ENCODE results near the gene LCN9. TPM values are rescaled to one million over a fixed set of nuclear protein-coding genes. Genes with fewer than 3 reads are reported as not detected.
"Not testable (repeated sequence)": the region's sequence is repeated elsewhere in the genome, so short reads cannot be mapped to it uniquely, and the experiment has no call there.

LCN9 gene
- total RNA-seq, 1 donor from 2014 or later: not detected

DNA sequence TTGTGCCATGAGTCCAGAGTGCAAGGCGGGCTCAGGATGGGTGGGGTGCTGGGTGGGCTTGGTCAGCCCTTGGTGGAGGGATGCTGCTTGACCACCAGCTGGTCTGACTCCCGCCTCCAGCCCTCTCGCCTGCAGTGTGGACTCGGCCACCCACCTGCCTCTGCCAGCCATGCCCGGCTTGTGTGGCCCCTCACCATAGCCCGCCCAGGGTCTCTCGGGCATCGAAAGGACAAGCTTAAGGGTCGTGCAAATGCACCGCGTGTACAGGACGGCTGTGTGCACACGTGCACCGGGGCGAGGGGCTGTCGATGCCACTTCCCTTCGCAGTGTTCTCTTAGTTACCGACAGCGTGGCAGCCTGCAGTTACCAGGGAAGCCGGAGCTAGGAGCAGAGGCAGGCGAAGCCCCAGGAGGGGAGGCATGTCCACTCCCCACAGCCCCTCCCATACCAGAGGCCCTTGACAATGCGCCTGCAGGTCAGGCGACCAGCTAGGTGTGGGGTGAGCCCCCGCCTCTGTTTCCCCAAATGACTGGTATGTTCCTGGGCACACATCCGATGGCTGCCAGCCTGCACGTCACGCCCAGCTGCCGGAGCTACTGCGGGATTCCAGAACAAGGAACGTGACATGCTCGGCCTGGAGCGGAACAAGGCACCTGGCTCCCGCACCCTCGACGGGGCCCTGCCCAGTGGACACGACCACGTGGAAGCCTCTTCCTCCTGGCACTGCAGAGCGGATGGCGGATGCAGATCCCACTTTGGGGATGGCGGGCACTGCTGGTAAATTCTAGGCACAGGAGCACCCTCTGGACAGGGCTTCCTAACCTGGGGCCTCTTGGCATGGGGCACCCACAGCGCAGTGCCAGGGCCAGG lies 7.8 kb downstream of the LCN9 start:
- no peak overlapping the region for H3K27ac ChIP-seq
- H3K9me3 ChIP-seq: no peaks in the 10 kb centered on the region
- no peaks in the 10 kb centered on the region for H3K36me3 ChIP-seq
- no peak for TF ChIP-seq CTCF (IDR thresholded peaks at IDR 0.05)
- H3K27me3 ChIP-seq: peaks cover 11% of the 10 kb centered on the region
- H3K4me1 ChIP-seq: no peaks in the 10 kb centered on the region
- DNase-seq: peak; percentile 58
- intact Hi-C loops (cut with DNase I): no loop called here
- H3K4me3 ChIP-seq: no peak overlapping the region
- ATAC-seq: no peak

DNA sequence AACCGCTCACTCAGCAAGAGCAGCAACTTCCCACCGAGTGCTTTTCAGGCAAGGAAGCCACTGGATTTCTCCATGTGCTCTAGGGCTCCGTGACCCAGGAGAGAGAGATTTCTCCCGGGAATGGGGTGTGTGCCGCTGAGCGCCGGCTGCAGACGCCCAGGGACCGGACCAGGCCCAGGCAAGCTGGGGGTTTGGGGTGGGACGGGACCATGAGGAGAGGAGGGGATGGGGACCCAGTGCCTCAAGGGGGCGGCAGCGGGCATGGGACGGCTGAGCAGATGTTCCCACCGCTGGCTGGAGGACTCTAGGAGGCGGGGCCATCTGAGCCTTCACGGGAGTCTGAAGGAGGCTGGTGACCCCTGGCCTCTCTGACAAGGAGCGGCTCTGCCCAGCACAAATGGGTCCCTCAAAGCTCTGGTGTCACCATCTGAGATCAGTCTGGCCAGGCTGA lies 8.5 kb downstream of the LCN9 start:
- Histone ChIP-seq H3K4me3 (no peak overlapping the region), H3K4me1 (no peaks in the 10 kb centered on the region), H3K27me3 (peaks cover 8% of the 10 kb centered on the region), H3K9me3 (no peaks in the 10 kb centered on the region), H3K36me3 (no peaks in the 10 kb centered on the region), H3K27ac (no peak overlapping the region)
- intact Hi-C loops (cut with DNase I): no loop called here
- no peak for TF ChIP-seq CTCF (IDR thresholded peaks at IDR 0.05)
- ATAC-seq (no peak), DNase-seq (peak; percentile 51)

DNA sequence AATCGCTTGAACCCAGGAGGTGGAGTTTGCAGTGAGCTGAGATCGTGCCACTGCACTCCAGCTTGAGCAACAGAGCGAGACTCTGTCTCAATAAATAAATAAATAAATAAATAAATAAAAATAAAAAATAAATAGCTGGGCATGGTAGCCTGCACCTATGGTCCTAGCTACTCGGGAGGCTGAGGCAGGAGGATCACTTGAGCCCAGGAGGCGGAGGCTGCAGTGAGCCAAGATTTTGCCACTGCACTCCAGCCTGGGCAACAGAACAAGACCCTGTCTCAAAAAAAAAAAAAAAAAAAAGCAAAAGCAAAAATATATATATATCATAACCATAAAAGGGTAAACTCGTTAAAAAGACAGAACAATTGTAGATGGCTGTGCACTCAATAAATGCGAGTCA lies 9.7 kb downstream of the LCN9 start:
- ATAC-seq; H3K36me3 ChIP-seq; H3K27ac ChIP-seq; intact Hi-C loops (cut with DNase I); DNase-seq; H3K27me3 ChIP-seq; H3K4me1 ChIP-seq; H3K4me3 ChIP-seq; H3K9me3 ChIP-seq: not testable (repeated sequence)

GRCh38 chr9:135673941-135674340 lies 10.8 kb downstream of the LCN9 start:
- Histone ChIP-seq H3K36me3 (no peaks in the 10 kb centered on the region), H3K27ac (no peak overlapping the region), H3K4me3 (no peak overlapping the region), H3K9me3 (no peaks in the 10 kb centered on the region), H3K4me1 (no peaks in the 10 kb centered on the region), H3K27me3 (peaks cover 8% of the 10 kb centered on the region)
- ATAC-seq: no peak
- intact Hi-C loops (cut with DNase I): no loop called here
- no peak for TF ChIP-seq CTCF (IDR thresholded peaks at IDR 0.05)
- DNase-seq: no peak

DNA sequence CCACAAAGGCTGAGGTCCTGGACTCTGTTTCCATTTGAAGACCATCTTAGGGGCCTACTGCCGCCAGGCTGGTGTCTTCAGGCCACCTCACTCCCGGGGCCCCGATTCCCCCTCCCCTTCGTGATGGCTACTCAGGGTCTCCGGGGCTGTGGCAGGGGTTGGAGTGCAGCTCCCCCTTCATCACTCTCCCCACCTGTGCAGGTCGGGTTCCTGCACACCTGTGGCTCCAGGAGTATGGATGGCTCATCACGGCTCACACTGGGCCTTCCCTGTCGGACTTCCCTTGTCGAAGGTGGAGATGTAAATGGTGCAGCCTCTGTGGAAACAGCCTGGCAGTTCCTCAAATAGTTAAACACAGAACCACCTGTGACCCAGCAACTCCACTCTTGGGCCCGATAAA lies 11.9 kb downstream of the LCN9 start:
- no peak for ATAC-seq
- Histone ChIP-seq H3K36me3 (no peaks in the 10 kb centered on the region), H3K27me3 (peaks cover 8% of the 10 kb centered on the region), H3K27ac (no peak overlapping the region), H3K4me3 (no peak overlapping the region), H3K4me1 (no peaks in the 10 kb centered on the region), H3K9me3 (no peaks in the 10 kb centered on the region)
- intact Hi-C loops (cut with DNase I): no loop called here
- no peak for TF ChIP-seq CTCF (IDR thresholded peaks at IDR 0.05)
- DNase-seq: no peak

DNA sequence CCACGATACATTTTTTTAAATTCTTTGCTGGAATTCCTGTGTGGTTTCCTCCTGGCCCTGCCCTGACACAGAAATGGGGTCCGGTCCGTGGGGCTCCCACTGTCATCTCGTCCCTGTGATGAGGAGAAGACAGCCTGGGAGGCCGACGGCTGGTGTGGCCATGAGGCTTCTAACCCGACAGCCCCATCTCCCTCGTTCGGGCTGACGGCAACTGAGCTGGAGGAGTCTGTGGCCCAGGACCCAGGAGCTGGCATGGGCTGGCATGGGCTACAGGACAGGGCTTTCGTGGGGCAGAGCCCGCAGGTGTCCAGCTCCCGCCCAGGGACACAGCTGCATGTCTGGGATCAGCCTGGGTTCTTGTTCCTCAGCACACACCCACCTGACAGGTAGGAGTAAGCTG lies 13.8 kb downstream of the LCN9 start:
- Histone ChIP-seq H3K27ac (no peak overlapping the region), H3K36me3 (no peaks in the 10 kb centered on the region), H3K4me3 (no peak overlapping the region), H3K27me3 (peaks cover 22% of the 10 kb centered on the region), H3K4me1 (no peaks in the 10 kb centered on the region), H3K9me3 (no peaks in the 10 kb centered on the region)
- TF ChIP-seq CTCF (IDR thresholded peaks at IDR 0.05): no peak
- DNase-seq: no peak
- ATAC-seq: no peak
- intact Hi-C loops (cut with DNase I): no loop called here

All from upper lobe of right lung (tissue), 1 donor.